LNCAP (cell line): ENCODE data around the gene EIF4EBP3.

Source experiments
- CTCF ChIP-seq: fragments of 450-650 bp; IDR thresholded peaks from 2 replicates; pipeline ENCODE4 v1.5.1; 2017; ENCODE audit warnings: mild to moderate bottlenecking

The EIF4EBP3 gene

GRCh38 chr5:140557965-140558364 is 10.5 kb downstream of the EIF4EBP3 start:
- TF ChIP-seq CTCF: no peak

- no peak for TF ChIP-seq CTCF
Observed at GRCh38 chr5:140558542-140558941, 11.1 kb downstream of the EIF4EBP3 start.

- no peak for TF ChIP-seq CTCF
Observed at GRCh38 chr5:140560227-140560626, 12.8 kb downstream of the EIF4EBP3 start.

- TF ChIP-seq CTCF: no peak
Observed at GRCh38 chr5:140561753-140562523, 14.5 kb downstream of the EIF4EBP3 start.

- no peak for TF ChIP-seq CTCF
Observed at GRCh38 chr5:140563596-140563995, 16.1 kb downstream of the EIF4EBP3 start.

GRCh38 chr5:140564196-140565023 is 16.9 kb downstream of the EIF4EBP3 start, which contains the start of the genes APBB3 and SLC35A4:
Gene APBB3 (minus strand): TSS chr5:140564598. CDS start chr5:140564245, 353 bp downstream.
Gene SLC35A4 (plus strand): TSS chr5:140564828. CDS start chr5:140567170, 2,342 bp downstream.
- no peak for TF ChIP-seq CTCF

- no peak for TF ChIP-seq CTCF
Observed at GRCh38 chr5:140565024-140565779, 17.7 kb downstream of the EIF4EBP3 start.
